Vagina (tissue), 2 donors: ENCODE data around the gene MTMR3. TPM values are rescaled to one million over a fixed set of nuclear protein-coding genes. Genes with fewer than 3 reads are reported as not detected.

ENCODE experiments used
- DNase-seq, 2 donors: peaks; one replicate each; pipeline ENCODE4 v3.0.0-alpha.2; 2017; ENCODE audit errors: extremely low spot score in 2 of 2
- H3K27ac ChIP-seq: fragments of 200-600 bp; sonication (generic); one replicate; pipeline ENCODE4 v1.5.1; 2019
- H3K27me3 ChIP-seq: fragments of 200-600 bp; sonication (generic); one replicate; pipeline ENCODE4 v1.5.1; 2019
- H3K36me3 ChIP-seq, 2 donors: fragments of 200-600 bp; sonication (generic); one replicate each; pipeline ENCODE4 v1.5.1; 2017 to 2019
- H3K4me1 ChIP-seq: fragments of 200-600 bp; sonication (generic); one replicate; pipeline ENCODE4 v1.5.1; 2019
- H3K4me3 ChIP-seq, 2 donors: fragments of 200-600 bp; sonication (generic); 1 replicate in 1 of 2; 2 replicates in 1 of 2; pipeline ENCODE4 v1.5.1; 2016 to 2019
- H3K9me3 ChIP-seq: fragments of 200-600 bp; sonication (generic); one replicate; pipeline ENCODE4 v1.5.1; 2019
- POLR2A ChIP-seq, 2 donors: fragments of 450-650 bp; IDR thresholded peaks; one replicate each; pipeline ENCODE4 v1.6.1; 2017; ENCODE audit warnings: antibody characterized with exemption in 2 of 2, mild to moderate bottlenecking in 2 of 2, moderate library complexity in 2 of 2
- POLR2AphosphoS5 ChIP-seq, 2 donors: sonication (generic); formaldehyde crosslinking; IDR thresholded peaks; one replicate each; pipeline ENCODE4 v1.9.0; 2017; ENCODE audit warnings: antibody characterized with exemption in 2 of 2, mild to moderate bottlenecking in 2 of 2, low read depth in 1 of 2; ENCODE audit not compliant: insufficient read depth in 1 of 2
- intact Hi-C: fragments of 100-400 bp; cut with DNase I; formaldehyde crosslinking; loops from one replicate; pipeline ENCODE4 v1.15.1; 2023
- total RNA-seq: library from RNA; depleted of rRNA; stranded (reverse); fragments of >200 nt; gene quantifications from one replicate; pipeline ENCODE4 v1.2.3, GENCODE V29; 2016
- TF ChIP-seq, protein P1 (sequence below), 3 experiments: fragments of 450-650 bp in 2 of 3; fragments of 200-600 bp in 1 of 3; sonication (generic) in 1 of 3; IDR thresholded peaks; one replicate each; pipeline ENCODE4 v1.5.1; 2017 to 2019; ENCODE audit warnings: antibody characterized with exemption in 3 of 3, mild to moderate bottlenecking in 2 of 3, moderate library complexity in 2 of 3

The MTMR3 gene
- total RNA-seq, 1 donor from 2014 or later = 66.8 TPM

DNA sequence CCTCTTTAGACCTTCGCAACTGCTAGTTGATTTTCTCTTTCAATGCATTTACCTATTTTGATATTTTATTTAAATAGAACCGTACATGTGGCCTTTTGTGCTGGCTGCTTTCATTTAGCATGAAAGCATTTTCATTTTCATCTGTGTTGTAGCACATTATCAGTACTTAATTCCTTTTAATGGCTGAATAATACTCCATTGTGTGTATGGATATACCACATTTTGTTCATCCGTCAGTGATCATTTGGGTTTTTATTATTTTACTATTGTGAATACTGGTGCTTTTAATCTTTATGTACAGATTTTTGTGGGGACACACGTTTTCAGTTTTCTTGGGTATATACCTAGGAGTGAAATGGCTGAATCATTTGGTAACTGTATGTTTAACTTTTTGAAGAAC, 43.1 kb downstream of the MTMR3 start:
- no peaks in the 10 kb centered on the region for H3K36me3 ChIP-seq
- no peak for TF ChIP-seq POLR2A (IDR thresholded peaks at IDR 0.05)
- TF ChIP-seq POLR2AphosphoS5 (IDR thresholded peaks at IDR 0.05; ENCODE audit: insufficient read depth in 1 of 2, low read depth in 1 of 2) = no peak
- TF ChIP-seq, protein P1, sequence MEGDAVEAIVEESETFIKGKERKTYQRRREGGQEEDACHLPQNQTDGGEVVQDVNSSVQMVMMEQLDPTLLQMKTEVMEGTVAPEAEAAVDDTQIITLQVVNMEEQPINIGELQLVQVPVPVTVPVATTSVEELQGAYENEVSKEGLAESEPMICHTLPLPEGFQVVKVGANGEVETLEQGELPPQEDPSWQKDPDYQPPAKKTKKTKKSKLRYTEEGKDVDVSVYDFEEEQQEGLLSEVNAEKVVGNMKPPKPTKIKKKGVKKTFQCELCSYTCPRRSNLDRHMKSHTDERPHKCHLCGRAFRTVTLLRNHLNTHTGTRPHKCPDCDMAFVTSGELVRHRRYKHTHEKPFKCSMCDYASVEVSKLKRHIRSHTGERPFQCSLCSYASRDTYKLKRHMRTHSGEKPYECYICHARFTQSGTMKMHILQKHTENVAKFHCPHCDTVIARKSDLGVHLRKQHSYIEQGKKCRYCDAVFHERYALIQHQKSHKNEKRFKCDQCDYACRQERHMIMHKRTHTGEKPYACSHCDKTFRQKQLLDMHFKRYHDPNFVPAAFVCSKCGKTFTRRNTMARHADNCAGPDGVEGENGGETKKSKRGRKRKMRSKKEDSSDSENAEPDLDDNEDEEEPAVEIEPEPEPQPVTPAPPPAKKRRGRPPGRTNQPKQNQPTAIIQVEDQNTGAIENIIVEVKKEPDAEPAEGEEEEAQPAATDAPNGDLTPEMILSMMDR (IDR thresholded peaks at IDR 0.05) = no peak
- no peaks in the 10 kb centered on the region for H3K27me3 ChIP-seq

DNA sequence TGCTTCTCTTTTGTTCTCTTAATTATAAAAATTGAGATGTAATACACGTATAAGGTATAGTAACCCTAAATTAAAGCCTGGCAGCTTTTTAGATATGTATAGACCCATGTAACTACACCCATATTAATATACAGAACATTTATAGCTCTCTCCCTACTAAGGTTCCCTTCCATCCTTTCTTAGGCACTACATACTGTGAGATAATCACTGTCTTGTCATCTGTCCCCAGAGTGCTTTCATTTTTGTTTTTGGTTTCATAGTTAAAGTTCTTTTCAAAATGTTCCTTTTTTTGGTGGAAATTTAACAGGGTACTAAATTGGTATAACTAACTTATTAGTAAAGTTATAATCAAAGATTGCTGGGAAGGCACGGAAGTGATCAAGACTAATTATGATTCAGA, 49.2 kb downstream of the MTMR3 start:
- TF ChIP-seq, protein P1 (IDR thresholded peaks at IDR 0.05) = no peak
- no peak for TF ChIP-seq POLR2A (IDR thresholded peaks at IDR 0.05)
- TF ChIP-seq POLR2AphosphoS5 (IDR thresholded peaks at IDR 0.05; ENCODE audit: insufficient read depth in 1 of 2, low read depth in 1 of 2) = no peak
- H3K36me3 ChIP-seq = no peaks in the 10 kb centered on the region
- no peak for DNase-seq
- no peak overlapping the region for H3K4me3 ChIP-seq
- H3K9me3 ChIP-seq = no peaks in the 10 kb centered on the region
- peaks cover 16% of the 10 kb centered on the region for H3K4me1 ChIP-seq
- intact Hi-C loops = no loop called here
- no peak overlapping the region for H3K27ac ChIP-seq
- no peaks in the 10 kb centered on the region for H3K27me3 ChIP-seq

More for the DNA sequence above, 43.1 kb downstream of the MTMR3 start:
- H3K4me1 ChIP-seq = peaks cover 11% of the 10 kb centered on the region
- no peak overlapping the region for H3K4me3 ChIP-seq
- H3K27ac ChIP-seq = no peak overlapping the region
- no peak for DNase-seq
- intact Hi-C loops = no loop called here
- H3K9me3 ChIP-seq = no peaks in the 10 kb centered on the region

DNA sequence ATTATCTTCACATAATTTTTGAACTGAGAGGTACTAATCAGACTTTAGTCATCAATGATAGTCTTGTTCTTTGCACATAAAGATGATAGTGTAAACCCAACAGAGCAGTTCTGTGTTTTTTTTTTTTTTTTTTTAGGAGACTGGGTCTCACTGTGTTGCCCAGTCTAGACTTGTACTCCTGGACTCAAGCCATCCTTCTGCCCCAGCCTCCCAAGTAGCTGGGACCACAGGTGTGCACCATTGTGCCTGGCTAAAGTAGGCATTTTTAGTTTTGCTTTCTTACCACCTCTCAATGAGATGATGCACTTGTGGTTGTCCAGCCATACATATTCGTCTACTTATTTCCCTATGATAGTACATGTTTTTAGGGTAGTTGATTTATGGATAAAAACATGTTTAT, 50.6 kb downstream of the MTMR3 start:
- Histone ChIP-seq H3K4me3 (no peak overlapping the region), H3K27me3 (no peaks in the 10 kb centered on the region), H3K27ac (no peak overlapping the region), H3K36me3 (no peaks in the 10 kb centered on the region), H3K9me3 (no peaks in the 10 kb centered on the region), H3K4me1 (peaks cover 30% of the 10 kb centered on the region)
- no peak for DNase-seq
- intact Hi-C loops = no loop called here
- TF ChIP-seq POLR2AphosphoS5 (IDR thresholded peaks at IDR 0.05; ENCODE audit: insufficient read depth in 1 of 2, low read depth in 1 of 2) (no peak), POLR2A (IDR thresholded peaks at IDR 0.05) (no peak)
- TF ChIP-seq, protein P1 (IDR thresholded peaks at IDR 0.05) = no peak

DNA sequence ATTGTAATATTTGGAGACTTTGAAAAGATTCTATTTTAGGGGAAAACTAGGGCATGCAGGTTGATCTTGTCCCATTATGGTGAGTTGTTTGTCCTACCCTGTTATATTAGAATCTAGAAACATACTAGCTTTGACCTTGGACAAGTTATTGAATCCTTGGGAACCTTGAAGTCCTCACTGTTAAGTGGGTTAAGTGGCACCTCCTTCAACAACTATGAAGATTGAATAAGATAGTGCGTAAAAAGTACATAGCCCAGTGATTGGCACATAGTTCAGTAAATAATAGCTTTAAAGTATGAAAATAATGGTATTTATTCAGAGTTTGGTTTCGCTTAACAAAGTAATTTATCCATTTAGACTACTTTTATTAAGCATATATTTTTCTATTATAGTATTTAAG, 51.6 kb downstream of the MTMR3 start:
- intact Hi-C loops = no loop called here
- Histone ChIP-seq H3K36me3 (no peaks in the 10 kb centered on the region), H3K4me1 (peaks cover 33% of the 10 kb centered on the region), H3K27me3 (no peaks in the 10 kb centered on the region), H3K27ac (no peak overlapping the region), H3K4me3 (no peak overlapping the region), H3K9me3 (no peaks in the 10 kb centered on the region)
- TF ChIP-seq, protein P1 (IDR thresholded peaks at IDR 0.05) = no peak
- TF ChIP-seq POLR2AphosphoS5 (IDR thresholded peaks at IDR 0.05; ENCODE audit: insufficient read depth in 1 of 2, low read depth in 1 of 2) = no peak
- no peak for TF ChIP-seq POLR2A (IDR thresholded peaks at IDR 0.05)
- DNase-seq = no peak

DNA sequence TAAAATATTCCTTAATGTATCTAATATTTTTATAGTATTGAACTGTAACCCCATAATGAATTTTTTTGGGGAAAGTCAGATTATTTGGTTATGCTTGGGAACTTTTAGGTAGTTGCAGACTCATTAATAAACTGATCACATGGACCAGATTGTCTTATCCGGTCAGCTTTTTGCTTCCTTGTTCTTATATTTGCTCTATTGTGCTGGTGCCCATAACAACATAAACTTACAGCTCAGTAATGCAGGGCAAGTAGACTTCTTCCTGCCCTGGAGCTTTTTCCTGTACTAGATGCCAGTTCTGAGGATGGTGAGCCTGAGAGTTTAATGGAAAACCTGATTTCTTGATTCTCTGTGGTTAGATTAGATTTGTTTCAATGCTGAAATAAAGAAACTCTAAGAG, 53.2 kb downstream of the MTMR3 start:
- no peaks in the 10 kb centered on the region for H3K36me3 ChIP-seq
- peaks cover 49% of the 10 kb centered on the region for H3K4me1 ChIP-seq
- no peak for DNase-seq
- no peaks in the 10 kb centered on the region for H3K9me3 ChIP-seq
- no peak overlapping the region for H3K4me3 ChIP-seq
- intact Hi-C loops = no loop called here
- no peak for TF ChIP-seq POLR2AphosphoS5 (IDR thresholded peaks at IDR 0.05; ENCODE audit: insufficient read depth in 1 of 2, low read depth in 1 of 2)
- TF ChIP-seq, protein P1 (IDR thresholded peaks at IDR 0.05) = no peak
- no peaks in the 10 kb centered on the region for H3K27me3 ChIP-seq
- H3K27ac ChIP-seq = no peak overlapping the region
